A549 (cell line): ENCODE measurements around the gene FRYL. TPM values are rescaled to one million over a fixed set of nuclear protein-coding genes. Genes with fewer than 3 reads are reported as not detected.

ENCODE experiments used
- ATAC-seq, 2 experiments: fragments of 200-7000 bp in 1 of 2; fragments of >200 bp in 1 of 2; cut with Nextera tagmentation in 1 of 2; cut with Tn5 transposase in 1 of 2; 3 replicates each; pipeline versions ENCODE4 v1.8.0 to v1.9.1; 2018 to 2020; ENCODE audit warnings: mild to moderate bottlenecking in 1 of 2, moderate library complexity in 1 of 2
- CTCF ChIA-PET: fragments of 300-600 bp; sonication (Branson Sonifier 250); formaldehyde crosslinking; extraction: SDS; loops from one replicate; lab custom pipeline; 2021; ENCODE audit warnings: antibody characterized with exemption, inconsistent platforms; lab: Yijun Ruan, JAX
- POLR2A ChIA-PET: fragments of 350-600 bp; formaldehyde crosslinking; extraction: SDS; loops from one replicate; lab custom pipeline; 2021; ENCODE audit warnings: antibody characterized with exemption, inconsistent platforms; lab: Yijun Ruan, JAX
- DNase-seq, 2 experiments: peaks; one replicate each; pipeline versions ENCODE4 v3.0.0 to v3.0.0-alpha.2; 2011 to 2016; ENCODE audit warnings: low read depth in 1 of 2, low spot score in 1 of 2
- FAIRE-seq: peaks from 2 replicates; lab custom pipeline; 2011; peaks lifted over from hg19 to GRCh38; lab: Jason Lieb, UNC
- H3K27ac ChIP-seq, 2 experiments: fragments of >200 bp; sonication (Bioruptor Twin); formaldehyde crosslinking; 3 replicates each; pipeline ENCODE4 v1.5.1; 2016 to 2017
- H3K4me1 ChIP-seq: fragments of >200 bp; sonication (Bioruptor Twin); formaldehyde crosslinking; 3 replicates; pipeline ENCODE4 v1.6.1; 2016
- H3K4me2 ChIP-seq: fragments of >200 bp; sonication (Bioruptor Twin); formaldehyde crosslinking; 3 replicates; pipeline ENCODE4 v1.6.1; 2016
- H3K4me3 ChIP-seq: fragments of >200 bp; sonication (Bioruptor Twin); formaldehyde crosslinking; 3 replicates; pipeline ENCODE4 v1.5.1; 2016
- H3K9me3 ChIP-seq: fragments of >200 bp; sonication (Bioruptor Twin); formaldehyde crosslinking; 3 replicates; pipeline ENCODE4 v1.6.1; 2016
- BCL3 ChIP-seq: fragments of >200 bp; sonication (Bioruptor Twin); formaldehyde crosslinking; IDR thresholded peaks from 3 replicates; pipeline ENCODE4 v1.6.1; 2016
- BHLHE40 ChIP-seq: IDR thresholded peaks from 2 replicates; pipeline ENCODE4 v1.6.1; 2012; ENCODE audit warnings: low read depth, low read length, inconsistent platforms
- CBX8 ChIP-seq: fragments of 200-600 bp; sonication (generic); IDR thresholded peaks from 2 replicates; pipeline ENCODE4 v1.6.1; 2016
- CEBPB ChIP-seq, 2 experiments: fragments of >200 bp in 1 of 2; sonication (Bioruptor Twin) in 1 of 2; formaldehyde crosslinking in 1 of 2; IDR thresholded peaks; 2 replicates each; pipeline ENCODE4 v1.6.1; 2012 to 2016
- CTCF ChIP-seq: fragments of >200 bp; sonication (Bioruptor Twin); formaldehyde crosslinking; IDR thresholded peaks from 3 replicates; pipeline ENCODE4 v1.5.1; 2016
- EHF ChIP-seq: fragments of 250-450 bp; sonication (Bioruptor Pico); IDR thresholded peaks from 2 replicates; pipeline ENCODE4 v1.5.0; 2020; ENCODE audit warnings: mild to moderate bottlenecking
- ESRRA ChIP-seq: fragments of 150-350 bp; IDR thresholded peaks from 2 replicates; pipeline ENCODE4 v1.6.1; 2014; ENCODE audit warnings: mild to moderate bottlenecking, low read length, borderline replicate concordance
- FOSB ChIP-seq: fragments of 250-450 bp; sonication (Bioruptor Pico); IDR thresholded peaks from 2 replicates; pipeline ENCODE4 v1.5.0; 2020; ENCODE audit warnings: mild to moderate bottlenecking, moderate library complexity
- FOSL2 ChIP-seq, 2 experiments: fragments of 450-650 bp in 1 of 2; fragments of >200 bp in 1 of 2; sonication (Bioruptor Twin) in 1 of 2; formaldehyde crosslinking; IDR thresholded peaks; 2 replicates each; pipeline versions ENCODE4 v1.5.0 to v1.6.1; 2016 to 2020; ENCODE audit warnings: mild to moderate bottlenecking in 1 of 2, moderate library complexity in 1 of 2
- HDAC2 ChIP-seq: fragments of 200-600 bp; sonication (generic); IDR thresholded peaks from 2 replicates; pipeline ENCODE4 v1.6.1; 2016
- HOXA7 ChIP-seq: fragments of 250-450 bp; sonication (Bioruptor Pico); IDR thresholded peaks from 2 replicates; pipeline ENCODE4 v1.5.0; 2020; ENCODE audit warnings: mild to moderate bottlenecking, moderate library complexity
- HOXB13 ChIP-seq: fragments of 250-450 bp; sonication (Bioruptor Pico); IDR thresholded peaks from 2 replicates; pipeline ENCODE4 v1.5.0; 2020; ENCODE audit warnings: low read depth, mild to moderate bottlenecking, moderate library complexity
- HOXB5 ChIP-seq: fragments of 250-450 bp; sonication (Bioruptor Pico); IDR thresholded peaks from 2 replicates; pipeline ENCODE4 v1.5.0; 2020; ENCODE audit warnings: mild to moderate bottlenecking, moderate library complexity
- PBX3 ChIP-seq: IDR thresholded peaks from 2 replicates; pipeline ENCODE4 v1.6.1; 2012
- PHF8 ChIP-seq: fragments of 200-600 bp; sonication (generic); IDR thresholded peaks from 2 replicates; pipeline ENCODE4 v1.6.1; 2016; ENCODE audit warnings: low read depth, mild to moderate bottlenecking, antibody characterized with exemption, moderate library complexity, borderline replicate concordance
- POLR2AphosphoS2 ChIP-seq: conservative IDR thresholded peaks from 2 replicates; pipeline ENCODE4 v1.6.1; 2012; ENCODE audit warnings: low read length, improper control_type of control experiment, inconsistent platforms
- REST ChIP-seq: fragments of 200-600 bp; sonication (generic); IDR thresholded peaks from 2 replicates; pipeline ENCODE4 v1.6.1; 2016; ENCODE audit warnings: antibody characterized with exemption, mild to moderate bottlenecking, moderate library complexity
- RFX5 ChIP-seq: fragments of 450-650 bp; IDR thresholded peaks from 2 replicates; pipeline ENCODE4 v1.7.1; 2014; ENCODE audit warnings: antibody characterized with exemption, mild to moderate bottlenecking, moderate library complexity
- SMC3 ChIP-seq: fragments of >200 bp; sonication (Bioruptor Twin); formaldehyde crosslinking; IDR thresholded peaks from 3 replicates; pipeline ENCODE4 v1.6.1; 2018; ENCODE audit warnings: inconsistent platforms
- ZC3H11A ChIP-seq: fragments of 450-650 bp; IDR thresholded peaks from 2 replicates; pipeline ENCODE4 v1.6.1; 2014; ENCODE audit warnings: antibody characterized with exemption, mild to moderate bottlenecking
- ZNF302 ChIP-seq: fragments of 250-450 bp; sonication (Bioruptor Pico); IDR thresholded peaks from 2 replicates; pipeline ENCODE4 v1.9.0; 2021; ENCODE audit warnings: inconsistent platforms, mild to moderate bottlenecking, moderate library complexity
- WGBS: methylation state at CpG from one replicate; pipeline ENCODE4 v1.1.6; 2017; ENCODE audit errors: missing lambda C conversion rate; 5-methylcytosine and 5-hydroxymethylcytosine counted together
- polyA plus RNA-seq, 4 experiments: library from polyadenylated mRNA; depleted of rRNA in 3 of 4; stranded (reverse); fragments of >200 nt; fragmentation: RNase III in 1 of 4; extraction: RNeasy Plus Mini Kit Qiagen cat#74134 plus additional on column Dnase treatment in 1 of 4; gene quantifications; 2 replicates in 3 of 4; 3 replicates in 1 of 4; pipeline ENCODE4 v1.2.3, GENCODE V29; 2011 to 2017

The FRYL gene
- polyA plus RNA-seq, 2 of the 4 experiments (the other 2 are of a cell fraction), result 7.1 to 21.1 TPM

GRCh38 chr4:48472794-48473193, 307.3 kb downstream of the FRYL start:
- Histone ChIP-seq H3K27ac (no peak overlapping the region), H3K4me2 (no peak overlapping the region), H3K4me3 (no peak overlapping the region), H3K4me1 (no peaks in the 10 kb centered on the region), H3K9me3 (no peaks in the 10 kb centered on the region)
- no peak for DNase-seq
- no peak for ATAC-seq
- WGBS, result 20% methylated on average over 1 of the region's 1 CpG
- no peak for TF ChIP-seq EHF (CRISPR knock-in tag)
- no peak for TF ChIP-seq FOSL2 (IDR thresholded peaks at IDR 0.05)
- TF ChIP-seq FOSL2 (CRISPR knock-in tag; IDR thresholded peaks at IDR 0.05), result no peak
- TF ChIP-seq ZC3H11A, result no peak
- no peak for TF ChIP-seq ZNF302 (CRISPR knock-in tag)
- no peak for TF ChIP-seq CTCF
- no peak for TF ChIP-seq ESRRA
- no peak for TF ChIP-seq PBX3
- TF ChIP-seq HOXB13 (CRISPR knock-in tag), result no peak
- TF ChIP-seq HOXB5 (CRISPR knock-in tag), result no peak
- no peak for TF ChIP-seq PHF8
- no peak for TF ChIP-seq POLR2AphosphoS2
- no peak for TF ChIP-seq REST
- no peak for TF ChIP-seq SMC3
- TF ChIP-seq HDAC2, result no peak
- CTCF ChIA-PET, result no interaction called here
- POLR2A ChIA-PET, result no interaction called here
- FAIRE-seq, result no peak

GRCh38 chr4:48470570-48470969, 309.5 kb downstream of the FRYL start:
- CTCF ChIA-PET, result no interaction called here
- DNase-seq (no peak), ATAC-seq (no peak), FAIRE-seq (no peak)
- POLR2A ChIA-PET, result no interaction called here
- Histone ChIP-seq H3K9me3 (no peaks in the 10 kb centered on the region), H3K27ac (no peak overlapping the region), H3K4me1 (no peaks in the 10 kb centered on the region), H3K4me2 (no peak overlapping the region), H3K4me3 (no peak overlapping the region)
- WGBS, result 0% methylated on average over 2 of the region's 2 CpGs
- TF ChIP-seq BHLHE40, result no peak
- TF ChIP-seq BCL3, result no peak
- TF ChIP-seq HDAC2, result no peak
- no peak for TF ChIP-seq CBX8
- no peak for TF ChIP-seq RFX5
- TF ChIP-seq POLR2AphosphoS2, result no peak
- TF ChIP-seq HOXA7 (CRISPR knock-in tag), result no peak
- no peak for TF ChIP-seq FOSB (CRISPR knock-in tag)
- TF ChIP-seq CEBPB (IDR thresholded peaks at IDR 0.05), result no peak
